GM06990 (cell line): ENCODE measurements around the gene KIF1B.

Experiments
- DNase-seq: peaks from one replicate; pipeline ENCODE4 v3.0.0-alpha.2; 2011; ENCODE audit not compliant: insufficient read length; ENCODE audit errors: extremely low read depth
- H3K27me3 ChIP-seq: replicated peaks from 2 replicates; pipeline ENCODE4 v1.6.0; 2011; ENCODE audit warnings: low read length; ENCODE audit not compliant: control insufficient read depth, insufficient read depth
- H3K36me3 ChIP-seq: 2 replicates; pipeline ENCODE4 v1.5.1; 2011; ENCODE audit warnings: low read length; ENCODE audit not compliant: control insufficient read depth, insufficient read depth
- H3K4me3 ChIP-seq: replicated peaks from 2 replicates; pipeline ENCODE4 v1.5.1; 2011; ENCODE audit warnings: low read depth, mild to moderate bottlenecking, control low read depth, low read length
- CTCF ChIP-seq: IDR thresholded peaks from 2 replicates; pipeline ENCODE4 v1.5.1; 2011; ENCODE audit warnings: low read length, control low read depth, mild to moderate bottlenecking, inconsistent platforms; ENCODE audit not compliant: insufficient read depth, poor library complexity, severe bottlenecking

Gene KIF1B

GRCh38 chr1:10267921-10268320 lies 57.6 kb downstream of the KIF1B start:
- no peaks in the 10 kb centered on the region for H3K27me3 ChIP-seq
- no peak for TF ChIP-seq CTCF
- no peaks in the 10 kb centered on the region for H3K36me3 ChIP-seq
- no peak overlapping the region for H3K4me3 ChIP-seq
- DNase-seq, result no peak

- Histone ChIP-seq H3K4me3 (no peak overlapping the region), H3K27me3 (no peaks in the 10 kb centered on the region), H3K36me3 (no peaks in the 10 kb centered on the region)
- DNase-seq, result no peak
- no peak for TF ChIP-seq CTCF
Observed at GRCh38 chr1:10271090-10271489, 60.7 kb downstream of the KIF1B start.

- no peak for DNase-seq
- no peak for TF ChIP-seq CTCF
- Histone ChIP-seq H3K4me3 (no peak overlapping the region), H3K36me3 (no peaks in the 10 kb centered on the region), H3K27me3 (no peaks in the 10 kb centered on the region)
Observed at GRCh38 chr1:10271869-10272268, 61.5 kb downstream of the KIF1B start.

- no peaks in the 10 kb centered on the region for H3K27me3 ChIP-seq
- TF ChIP-seq CTCF, result no peak
- H3K4me3 ChIP-seq, result no peak overlapping the region
- no peak for DNase-seq
- no peaks in the 10 kb centered on the region for H3K36me3 ChIP-seq
Observed at GRCh38 chr1:10272274-10272673, 61.9 kb downstream of the KIF1B start.

GRCh38 chr1:10278880-10279279 lies 68.5 kb downstream of the KIF1B start:
- no peak for DNase-seq
- no peaks in the 10 kb centered on the region; the same call in 1 of the 2 replicates for H3K36me3 ChIP-seq
- TF ChIP-seq CTCF, result no peak
- H3K27me3 ChIP-seq, result no peaks in the 10 kb centered on the region
- no peak overlapping the region for H3K4me3 ChIP-seq
